Keratinocyte (primary cell): ENCODE results near the gene CHD1. TPM values are rescaled to one million over a fixed set of nuclear protein-coding genes. Genes with fewer than 3 reads are reported as not detected.

Experiments used
- DNase-seq: peaks from one replicate; pipeline ENCODE4 v3.0.0-alpha.2; 2011; ENCODE audit warnings: low read depth, missing footprints, low spot score
- FAIRE-seq: peaks from 2 replicates; lab custom pipeline; 2011; peaks lifted over from hg19 to GRCh38; lab: Jason Lieb, UNC
- H2AFZ ChIP-seq: 2 replicates; pipeline ENCODE4 v1.6.0; 2012; ENCODE audit warnings: low read length, control low read depth, inconsistent platforms; ENCODE audit not compliant: control insufficient read depth
- H3K27ac ChIP-seq: 2 replicates; pipeline ENCODE4 v1.5.1; 2011; ENCODE audit warnings: low read length; ENCODE audit not compliant: control insufficient read depth, insufficient read depth
- H3K27me3 ChIP-seq: 3 replicates; pipeline ENCODE4 v1.6.0; 2011; ENCODE audit warnings: low read length; ENCODE audit not compliant: control insufficient read depth, insufficient read depth; ENCODE audit errors: extremely low read depth
- H3K36me3 ChIP-seq, 2 experiments: 2 replicates in 1 of 2; 3 replicates in 1 of 2; pipeline ENCODE4 v1.5.1; 2011; ENCODE audit warnings: low read length in 2 of 2, mild to moderate bottlenecking in 1 of 2; ENCODE audit not compliant: control insufficient read depth in 2 of 2, insufficient read depth in 2 of 2; ENCODE audit errors: extremely low read depth in 1 of 2
- H3K4me1 ChIP-seq: 3 replicates; pipeline ENCODE4 v1.5.1; 2011; ENCODE audit warnings: low read length; ENCODE audit not compliant: control insufficient read depth, insufficient read depth; ENCODE audit errors: extremely low read depth
- H3K4me2 ChIP-seq: 3 replicates; pipeline ENCODE4 v1.6.0; 2011; ENCODE audit warnings: low read depth, low read length; ENCODE audit not compliant: control insufficient read depth, insufficient read depth; ENCODE audit errors: extremely low read depth
- H3K4me3 ChIP-seq, 3 experiments: fragments of 200-600 bp in 1 of 3; sonication (generic) in 1 of 3; 2 replicates in 2 of 3; 3 replicates in 1 of 3; pipeline ENCODE4 v1.5.1; 2011 to 2016; ENCODE audit warnings: low read length in 3 of 3, mild to moderate bottlenecking in 3 of 3, control low read depth in 2 of 3, inconsistent platforms in 1 of 3, low read depth in 1 of 3, mixed read lengths in 1 of 3, mixed run types in 1 of 3, moderate library complexity in 1 of 3; ENCODE audit not compliant: control insufficient read depth in 2 of 3, insufficient read depth in 2 of 3; ENCODE audit errors: extremely low read depth in 1 of 3
- H3K79me2 ChIP-seq: 2 replicates; pipeline ENCODE4 v1.6.0; 2012; ENCODE audit warnings: low read length; ENCODE audit not compliant: control insufficient read depth, insufficient read depth
- H3K9ac ChIP-seq: 3 replicates; pipeline ENCODE4 v1.6.0; 2011; ENCODE audit warnings: low read length; ENCODE audit not compliant: control insufficient read depth, insufficient read depth; ENCODE audit errors: extremely low read depth
- H3K9me1 ChIP-seq: 3 replicates; pipeline ENCODE4 v1.6.0; 2011; ENCODE audit warnings: low read length; ENCODE audit not compliant: control insufficient read depth, insufficient read depth; ENCODE audit errors: extremely low read depth
- H3K9me3 ChIP-seq: 2 replicates; pipeline ENCODE4 v1.5.1; 2012; ENCODE audit warnings: low read depth, low read length; ENCODE audit not compliant: control insufficient read depth
- H4K20me1 ChIP-seq: 3 replicates; pipeline ENCODE4 v1.6.0; 2011; ENCODE audit warnings: low read length; ENCODE audit not compliant: control insufficient read depth, insufficient read depth; ENCODE audit errors: extremely low read depth
- CTCF ChIP-seq, 3 experiments: IDR thresholded peaks in 1 of 3; conservative IDR thresholded peaks in 1 of 3; optimal IDR thresholded peaks in 1 of 3; 2 replicates in 2 of 3; 3 replicates in 1 of 3; pipeline versions ENCODE3 to v1.5.1; 2011; ENCODE audit warnings: low read length in 3 of 3, mild to moderate bottlenecking in 3 of 3, moderate library complexity in 2 of 3, control low read depth in 1 of 3, inconsistent platforms in 1 of 3; ENCODE audit not compliant: insufficient read depth in 2 of 3; ENCODE audit errors: extremely low read depth in 1 of 3
- EZH2 ChIP-seq: IDR thresholded peaks from one replicate; pipeline ENCODE4 v1.6.1; 2012; ENCODE audit warnings: inconsistent platforms, mild to moderate bottlenecking, low read length, moderate library complexity
- dilution Hi-C: fragments of 300-500 bp; cut with MboI; formaldehyde crosslinking; loops from one replicate; pipeline ENCODE4 v1.7.0; 2020; ENCODE audit warnings: low sequenced_read_pairs; ENCODE audit not compliant: extremely low pct_ligation_motif_present
- polyA plus RNA-seq, 5 experiments: library from polyadenylated mRNA; depleted of rRNA in 3 of 5; stranded (reverse) in 3 of 5; stranded (forward) in 1 of 5; unstranded in 1 of 5; fragments of >200 nt; gene quantifications; 1 replicate in 1 of 5; 2 replicates in 3 of 5; 3 replicates in 1 of 5; pipeline versions ENCODE4 v1.2.1 to v1.2.3, GENCODE V29; 2011 to 2012; ENCODE audit warnings: missing spikeins in 2 of 5, low read depth in 1 of 5, low replicate concordance in 1 of 5

CHD1 gene
- polyA plus RNA-seq, 1 donor (not counting 4 experiments of a cell fraction or from before 2014, with no cell fraction given): 26.5 TPM

DNA sequence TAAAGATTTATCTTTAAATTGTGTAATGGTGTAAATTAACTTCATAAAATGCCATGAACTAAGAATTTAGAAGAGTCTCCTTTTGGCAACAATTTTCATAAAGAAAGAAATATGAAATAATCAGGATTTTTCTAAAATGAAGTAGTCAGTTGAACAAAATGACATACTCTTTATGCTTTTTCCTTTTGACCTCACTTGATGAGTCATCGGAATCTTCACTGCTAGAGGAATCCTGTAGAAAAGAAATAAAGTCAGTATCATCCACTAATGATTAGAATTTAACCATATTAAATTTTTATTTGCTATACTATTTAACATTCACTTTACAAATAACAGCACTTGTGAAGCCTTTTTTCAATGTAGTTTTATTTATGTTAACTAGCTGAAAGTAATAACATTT, 26.1 kb downstream of the CHD1 start:
- Histone ChIP-seq H3K9ac (no peak overlapping the region), H3K27me3 (no peaks in the 10 kb centered on the region), H3K9me1 (no peaks in the 10 kb centered on the region), H3K4me2 (no peak overlapping the region), H2AFZ (no peak overlapping the region), H3K4me3 (no peak overlapping the region), H3K36me3 (peaks cover 7 to 9% of the 10 kb centered on the region in 2 experiments), H3K4me1 (no peaks in the 10 kb centered on the region), H3K9me3 (no peaks in the 10 kb centered on the region), H4K20me1 (no peaks in the 10 kb centered on the region), H3K79me2 (peaks cover 31% of the 10 kb centered on the region), H3K27ac (no peak overlapping the region)
- TF ChIP-seq CTCF (optimal IDR thresholded peaks at IDR 0.05 in 1 of 3, IDR thresholded peaks at IDR 0.05 in 1 of 3, conservative IDR thresholded peaks at IDR 0.05 in 1 of 3; ENCODE audit: extremely low read depth in 1 of 3, insufficient read depth in 2 of 3, low read length in 3 of 3) (no peak), EZH2 (no peak)
- DNase-seq: no peak
- dilution Hi-C loops: no loop called here
- FAIRE-seq: no peak

DNA sequence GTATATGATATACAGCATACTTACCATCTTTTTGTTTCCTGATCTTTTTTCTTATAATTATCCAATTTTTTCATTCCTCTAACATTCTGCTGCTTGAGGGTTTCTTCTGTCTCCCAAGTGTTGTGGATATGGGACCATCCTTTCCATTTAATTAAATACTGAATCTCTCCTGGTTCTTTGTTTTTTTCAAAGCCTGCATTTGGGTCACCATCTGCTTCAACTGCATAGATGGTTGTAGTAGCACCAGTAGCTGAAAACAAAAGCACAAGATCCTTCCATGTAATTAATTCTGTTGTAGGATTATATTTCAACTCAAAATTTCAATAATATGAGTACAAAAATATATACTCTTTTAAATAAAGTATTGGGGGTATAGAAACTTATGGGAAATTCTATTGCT, 29.4 kb downstream of the CHD1 start:
- FAIRE-seq (no peak), DNase-seq (no peak)
- Histone ChIP-seq H3K79me2 (peaks cover 9% of the 10 kb centered on the region), H3K9me3 (no peaks in the 10 kb centered on the region), H3K4me3 (no peak overlapping the region), H3K9me1 (no peaks in the 10 kb centered on the region), H3K9ac (no peak overlapping the region), H2AFZ (no peak overlapping the region), H3K27ac (no peak overlapping the region), H3K4me2 (no peak overlapping the region), H3K4me1 (no peaks in the 10 kb centered on the region), H3K36me3 (peaks cover 9 to 14% of the 10 kb centered on the region in 2 experiments), H4K20me1 (no peaks in the 10 kb centered on the region), H3K27me3 (no peaks in the 10 kb centered on the region)
- dilution Hi-C loops: no loop called here
- no peak for TF ChIP-seq CTCF (optimal IDR thresholded peaks at IDR 0.05 in 1 of 3, IDR thresholded peaks at IDR 0.05 in 1 of 3, conservative IDR thresholded peaks at IDR 0.05 in 1 of 3; ENCODE audit: extremely low read depth in 1 of 3, insufficient read depth in 2 of 3, low read length in 3 of 3)
- TF ChIP-seq EZH2: no peak
